Spleen (tissue), 11 donors: Measurements from ENCODE around the gene CBARP. TPM values are rescaled to one million over a fixed set of nuclear protein-coding genes. Genes with fewer than 3 reads are reported as not detected.

ENCODE experiments used
- DNase-seq: peaks from one replicate; pipeline ENCODE4 v3.0.0-alpha.2; 2020
- H3K27ac ChIP-seq, 8 donors: fragments of 200-600 bp; sonication (generic) in 7 of 8; 1 replicate in 4 of 8; 2 replicates in 4 of 8; pipeline versions ENCODE4 v1.5.0 to v1.8.0; 2016 to 2021; ENCODE audit warnings: inconsistent platforms in 4 of 8, mild to moderate bottlenecking in 4 of 8, moderate library complexity in 1 of 8
- H3K27me3 ChIP-seq, 7 donors: fragments of 200-600 bp; sonication (generic) in 6 of 7; replicated peaks in 1 of 7; 1 replicate in 4 of 7; 2 replicates in 3 of 7; pipeline versions ENCODE4 v1.5.0 to v1.8.0; 2016 to 2021; ENCODE audit warnings: inconsistent platforms in 3 of 7, mild to moderate bottlenecking in 1 of 7
- H3K36me3 ChIP-seq, 6 donors: fragments of 200-600 bp; sonication (generic) in 5 of 6; 1 replicate in 4 of 6; 2 replicates in 2 of 6; pipeline versions ENCODE4 v1.5.0 to v1.8.0; 2016 to 2021; ENCODE audit warnings: inconsistent platforms in 2 of 6
- H3K4me1 ChIP-seq, 6 donors: fragments of 200-600 bp; sonication (generic) in 5 of 6; 1 replicate in 3 of 6; 2 replicates in 3 of 6; pipeline versions ENCODE4 v1.5.0 to v1.8.0; 2016 to 2021; ENCODE audit warnings: inconsistent platforms in 3 of 6
- H3K4me3 ChIP-seq, 8 donors: fragments of 200-600 bp; sonication (generic) in 7 of 8; 1 replicate in 4 of 8; 2 replicates in 4 of 8; pipeline versions ENCODE4 v1.5.0 to v1.8.0; 2016 to 2021; ENCODE audit warnings: inconsistent platforms in 4 of 8, mild to moderate bottlenecking in 4 of 8, moderate library complexity in 2 of 8
- H3K9me3 ChIP-seq, 8 donors: fragments of 200-600 bp; sonication (generic) in 7 of 8; 1 replicate in 4 of 8; 2 replicates in 4 of 8; pipeline versions ENCODE4 v1.5.0 to v1.8.0; 2016 to 2021; ENCODE audit warnings: inconsistent platforms in 4 of 8
- POLR2A ChIP-seq, 3 donors: fragments of 450-650 bp; IDR thresholded peaks; one replicate each; pipeline ENCODE4 v1.5.1; 2017; ENCODE audit warnings: antibody characterized with exemption in 3 of 3, mild to moderate bottlenecking in 1 of 3
- POLR2AphosphoS5 ChIP-seq, 3 donors: sonication (generic); formaldehyde crosslinking; IDR thresholded peaks; one replicate each; pipeline ENCODE4 v1.5.1; 2017; ENCODE audit warnings: antibody characterized with exemption in 3 of 3
- WGBS, 5 donors: extraction: QIAGEN DNeasy Blood & Tissue Kit in 3 of 5; methylation state at CpG; one replicate each; pipeline versions ENCODE4 v1.1.5 to v1.1.7; 2013 to 2018; 5-methylcytosine and 5-hydroxymethylcytosine counted together
- intact Hi-C: fragments of 100-400 bp; cut with DNase I; formaldehyde crosslinking; loops from one replicate; pipeline ENCODE4 v1.15.0; 2023; ENCODE audit warnings: low total_unique reads
- polyA plus RNA-seq, 3 donors: library from polyadenylated mRNA; stranded (reverse); fragments of 200-250 nt; gene quantifications; one replicate each; pipeline ENCODE4 v1.2.1, GENCODE V29; 2013
- total RNA-seq, 7 donors: library from RNA; depleted of rRNA in 3 of 7; stranded (reverse); fragments of >200 nt in 3 of 7; fragmentation: NEBNext Ultra II Directional in 4 of 7; extraction: Animal tissue kit (Norgen Biotek cat#: 25700) in 4 of 7; gene quantifications; one replicate each; pipeline versions ENCODE4 v1.1.0 to v1.2.1, GENCODE V29; 2016 to 2021
- TF ChIP-seq, protein P1 (sequence below), 11 experiments: fragments of 200-600 bp in 7 of 11; fragments of 450-650 bp in 4 of 11; sonication (generic) in 4 of 11; IDR thresholded peaks in 8 of 11; conservative IDR thresholded peaks in 3 of 11; 1 replicate in 7 of 11; 2 replicates in 4 of 11; pipeline versions ENCODE4 v1.4.0 to v1.8.0; 2016 to 2021; ENCODE audit warnings: antibody characterized with exemption in 11 of 11, inconsistent platforms in 4 of 11, mild to moderate bottlenecking in 1 of 11
- donor health status: healthy with polysubstance abuse.
- donor health status: DM: no; HTN: no; CAD: no; lungs with moderate emphysema.
- donor health status: DM: no; HTN: no; CAD: no.
- donor health status: Bipolar disorder and iron deficiency.
- donor health status: healthy.
- donor health status: DM: no; HTN: no; CAD: no.
- donor health status: DM: yes; HTN: yes; CAD: no.

The CBARP gene
- total and polyA plus RNA-seq, 10 donors: 0.05 to 1.2 (median 0.41) TPM; not detected in 2

DNA sequence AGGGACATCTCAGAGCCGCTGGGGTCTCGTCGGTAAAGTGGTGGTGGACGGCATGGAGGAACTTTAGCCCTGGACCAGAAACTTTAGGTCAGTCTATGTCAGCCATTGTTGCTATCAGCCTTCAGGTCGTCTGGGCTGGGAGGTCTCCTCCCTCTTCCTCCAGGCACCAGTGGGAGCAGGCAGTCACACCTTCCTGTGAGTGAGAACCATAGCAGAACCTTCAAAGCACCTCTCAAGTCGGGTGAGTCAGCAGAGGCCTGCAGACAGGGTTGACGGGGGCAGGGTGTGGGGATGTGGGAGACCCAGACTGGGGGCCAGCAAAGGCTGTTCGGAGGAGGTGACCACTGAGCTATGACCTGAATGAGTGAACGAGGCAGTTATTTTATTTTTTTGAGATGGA, 48.4 kb downstream of the CBARP start:
- Histone ChIP-seq H3K27me3 (no peaks in the 10 kb centered on the region), H3K4me3 (no peak overlapping the region), H3K27ac (peak overlapping the region in 3 of 8 donors; percentile 10 to 50 (median 37)), H3K4me1 (peaks cover 0 to 55% (median 20%) of the 10 kb centered on the region in 6 donors), H3K9me3 (no peaks in the 10 kb centered on the region), H3K36me3 (no peaks in the 10 kb centered on the region)
- TF ChIP-seq POLR2AphosphoS5 (IDR thresholded peaks at IDR 0.05): no peak
- no peak for TF ChIP-seq POLR2A (IDR thresholded peaks at IDR 0.05)
- TF ChIP-seq, protein P1, sequence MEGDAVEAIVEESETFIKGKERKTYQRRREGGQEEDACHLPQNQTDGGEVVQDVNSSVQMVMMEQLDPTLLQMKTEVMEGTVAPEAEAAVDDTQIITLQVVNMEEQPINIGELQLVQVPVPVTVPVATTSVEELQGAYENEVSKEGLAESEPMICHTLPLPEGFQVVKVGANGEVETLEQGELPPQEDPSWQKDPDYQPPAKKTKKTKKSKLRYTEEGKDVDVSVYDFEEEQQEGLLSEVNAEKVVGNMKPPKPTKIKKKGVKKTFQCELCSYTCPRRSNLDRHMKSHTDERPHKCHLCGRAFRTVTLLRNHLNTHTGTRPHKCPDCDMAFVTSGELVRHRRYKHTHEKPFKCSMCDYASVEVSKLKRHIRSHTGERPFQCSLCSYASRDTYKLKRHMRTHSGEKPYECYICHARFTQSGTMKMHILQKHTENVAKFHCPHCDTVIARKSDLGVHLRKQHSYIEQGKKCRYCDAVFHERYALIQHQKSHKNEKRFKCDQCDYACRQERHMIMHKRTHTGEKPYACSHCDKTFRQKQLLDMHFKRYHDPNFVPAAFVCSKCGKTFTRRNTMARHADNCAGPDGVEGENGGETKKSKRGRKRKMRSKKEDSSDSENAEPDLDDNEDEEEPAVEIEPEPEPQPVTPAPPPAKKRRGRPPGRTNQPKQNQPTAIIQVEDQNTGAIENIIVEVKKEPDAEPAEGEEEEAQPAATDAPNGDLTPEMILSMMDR (IDR thresholded peaks at IDR 0.05 in 8 of 11, conservative IDR thresholded peaks at IDR 0.05 in 3 of 11): no peak
- WGBS, 5 donors: 63 to 67% (median 66%) methylated on average over 4 to 9 of the region's 9 CpGs
- intact Hi-C loops: no loop called here
- DNase-seq: no peak

DNA sequence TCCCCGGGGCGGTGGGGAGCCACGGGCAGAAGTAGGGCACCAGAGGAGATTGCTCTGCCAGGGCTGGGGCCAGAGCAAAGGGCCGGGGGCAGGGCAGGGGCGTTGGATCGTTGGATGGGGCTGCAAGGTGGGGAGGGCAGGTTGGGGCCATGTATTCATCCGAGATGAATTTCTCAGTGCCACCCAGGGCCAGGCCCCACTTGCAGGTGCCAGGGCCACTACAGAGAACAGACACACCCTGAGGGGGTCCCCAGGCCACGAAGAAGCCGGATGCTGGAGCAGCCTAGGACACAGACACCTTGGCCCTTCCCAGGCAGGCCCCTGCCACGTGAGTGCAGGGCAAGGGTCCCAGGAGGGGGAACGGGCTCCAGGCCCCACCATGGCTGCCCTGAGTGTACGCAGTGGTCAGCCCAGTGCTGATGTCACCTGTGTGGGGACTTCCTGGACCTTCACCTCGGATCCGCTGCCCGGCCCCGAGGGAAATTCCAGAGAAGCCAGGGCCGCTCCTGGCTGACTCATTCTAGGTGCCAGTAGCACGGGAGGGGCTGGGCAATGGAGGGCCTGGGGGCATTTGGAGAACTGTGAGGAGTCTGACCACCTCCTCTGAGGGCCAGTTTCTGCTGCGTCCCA, 54.1 kb downstream of the CBARP start:
- DNase-seq: peak; percentile 64
- Histone ChIP-seq H3K9me3 (no peaks in the 10 kb centered on the region), H3K27me3 (no peaks in the 10 kb centered on the region), H3K4me1 (peaks cover 9 to 65% (median 30%) of the 10 kb centered on the region in 6 donors), H3K27ac (peak overlapping the region in 6 of 8 donors; percentile 27 to 72 (median 58)), H3K4me3 (no peak overlapping the region), H3K36me3 (no peaks in the 10 kb centered on the region)
- intact Hi-C loops: no loop called here
- 59 to 91% (median 69%) methylated on average over 9 to 19 of the region's 19 CpGs for WGBS, 5 donors
- TF ChIP-seq POLR2AphosphoS5 (IDR thresholded peaks at IDR 0.05) (peak; percentile 42 to 68 (median 68)), POLR2A (IDR thresholded peaks at IDR 0.05) (no peak)
- TF ChIP-seq, protein P1 (IDR thresholded peaks at IDR 0.05 in 8 of 11, conservative IDR thresholded peaks at IDR 0.05 in 3 of 11): no peak

DNA sequence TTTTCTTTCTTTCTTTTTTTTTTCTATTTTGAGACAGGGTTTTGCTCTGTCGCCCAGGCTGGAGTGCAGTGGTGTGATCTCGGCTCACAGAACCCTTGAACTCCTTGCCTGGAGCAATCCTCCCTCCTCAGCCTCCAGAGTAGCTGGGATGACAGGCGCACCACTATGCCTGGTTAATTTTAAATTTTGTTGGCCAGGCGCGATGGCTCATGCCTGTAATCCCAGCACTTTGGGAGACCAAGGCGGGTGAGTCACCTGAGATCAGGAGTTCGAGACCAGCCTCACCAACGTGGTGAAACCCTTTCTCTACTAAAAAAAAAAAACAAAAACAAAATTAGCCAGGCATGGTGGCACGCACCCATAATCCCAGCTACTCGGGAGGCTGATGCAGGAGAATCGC, 55.1 kb downstream of the CBARP start:
- peak overlapping the region in 1 of 8 donors; percentile 72 for H3K27ac ChIP-seq

DNA sequence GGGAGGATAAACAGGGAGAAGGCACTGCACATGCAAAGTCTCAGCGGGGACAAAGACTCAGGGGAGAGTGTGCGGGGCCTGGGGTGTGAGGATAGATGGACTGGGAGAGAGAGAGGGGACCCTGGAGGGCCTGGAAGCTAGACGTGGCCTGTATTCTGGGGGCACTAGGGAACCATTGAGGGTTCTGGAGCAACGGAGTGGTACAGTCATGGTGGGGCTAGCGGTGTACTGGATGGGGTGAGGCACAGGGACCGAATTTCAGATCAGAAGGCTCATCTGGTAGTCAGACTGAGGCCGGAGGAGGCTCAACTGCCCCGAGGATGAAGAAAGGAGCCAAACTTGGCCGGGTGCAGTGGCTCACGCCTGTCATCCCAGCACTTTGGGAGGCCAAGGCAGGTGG, 55.7 kb downstream of the CBARP start:
- Histone ChIP-seq H3K27ac (peak overlapping the region in 2 of 8 donors; percentile 89 to 99), H3K27me3 (no peaks in the 10 kb centered on the region), H3K36me3 (no peaks in the 10 kb centered on the region), H3K9me3 (no peaks in the 10 kb centered on the region), H3K4me1 (peaks cover 9 to 81% (median 46%) of the 10 kb centered on the region in 6 donors), H3K4me3 (no peak overlapping the region)
- no peak for DNase-seq
- whole genome bisulfite sequencing, 5 donors: 88 to 96% (median 93%) methylated on average over 10 of the region's 10 CpGs
- TF ChIP-seq POLR2AphosphoS5 (IDR thresholded peaks at IDR 0.05): no peak
- intact Hi-C loops: no loop called here

More for the DNA sequence above, 55.1 kb downstream of the CBARP start:
- 89 to 92% (median 90%) methylated on average over 11 of the region's 11 CpGs; no CpG with 5 or more reads in 1 of the 5 donors for WGBS, 5 donors
- H3K27me3 ChIP-seq: no peaks in the 10 kb centered on the region
- no peak for TF ChIP-seq POLR2AphosphoS5 (IDR thresholded peaks at IDR 0.05)
- no peak for TF ChIP-seq POLR2A (IDR thresholded peaks at IDR 0.05)
- H3K4me3 ChIP-seq: no peak overlapping the region
- intact Hi-C loops: no loop called here
- no peak for DNase-seq
- peaks cover 9 to 75% (median 39%) of the 10 kb centered on the region in 6 donors for H3K4me1 ChIP-seq
- H3K9me3 ChIP-seq: no peaks in the 10 kb centered on the region
- no peaks in the 10 kb centered on the region for H3K36me3 ChIP-seq

DNA sequence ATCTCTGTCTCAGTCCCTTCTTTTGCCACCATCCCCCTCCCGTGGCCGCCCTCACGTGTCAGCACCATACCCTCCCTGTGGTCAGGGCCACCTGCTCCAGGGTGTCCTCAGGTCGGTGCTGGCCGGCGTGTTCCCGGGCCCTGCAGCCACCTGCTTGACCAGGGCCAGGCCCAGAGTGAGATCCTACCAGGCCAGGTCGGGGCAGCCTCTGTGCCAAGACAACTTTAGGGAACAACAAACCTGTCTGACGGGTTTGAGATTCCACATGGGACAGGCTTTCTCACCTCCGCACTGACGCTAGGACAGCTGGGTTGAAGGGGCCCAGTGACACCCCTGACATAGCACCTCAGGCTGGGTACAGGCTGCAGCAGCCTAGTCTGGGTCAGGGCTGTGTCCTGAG, 56.2 kb downstream of the CBARP start:
- Histone ChIP-seq H3K9me3 (no peaks in the 10 kb centered on the region), H3K36me3 (no peaks in the 10 kb centered on the region), H3K27me3 (no peaks in the 10 kb centered on the region), H3K4me3 (no peak overlapping the region), H3K27ac (peak overlapping the region in 5 of 8 donors; percentile 7 to 99 (median 88)), H3K4me1 (peaks cover 9 to 86% (median 50%) of the 10 kb centered on the region in 6 donors)
- DNase-seq: no peak
- 78 to 88% (median 80%) methylated on average over 10 to 11 of the region's 11 CpGs for WGBS, 5 donors
- intact Hi-C loops: no loop called here
- no peak for TF ChIP-seq POLR2AphosphoS5 (IDR thresholded peaks at IDR 0.05)
- TF ChIP-seq, protein P1 (IDR thresholded peaks at IDR 0.05 in 8 of 11, conservative IDR thresholded peaks at IDR 0.05 in 3 of 11): no peak
- no peak for TF ChIP-seq POLR2A (IDR thresholded peaks at IDR 0.05)
